CD4-positive, alpha-beta T cell (primary cell): ENCODE results near the gene MMD2. TPM values are rescaled to one million over a fixed set of nuclear protein-coding genes. Genes with fewer than 3 reads are reported as not detected.
A peak's percentile ranks its signal among the peaks of the same experiment; 100 is the strongest.
"Not testable (repeated sequence)": the region's sequence is repeated elsewhere in the genome, so short reads cannot be mapped to it uniquely, and the experiment has no call there.

Experiments
- ATAC-seq: fragments of 200-7000 bp; cut with Tn5 transposase; one replicate; pipeline ENCODE4 v1.10.0; 2022; ENCODE audit warnings: mild to moderate bottlenecking; ENCODE audit not compliant: poor library complexity
- CTCF ChIA-PET: fragments of 350-600 bp; sonication (Branson Sonifier 250); formaldehyde crosslinking; loops from one replicate; lab custom pipeline; 2021; ENCODE audit warnings: antibody characterized with exemption, inconsistent platforms; lab: Charles Lee
- POLR2A ChIA-PET: fragments of 350-600 bp; sonication (Branson Sonifier 250); formaldehyde crosslinking; loops from one replicate; lab custom pipeline; 2021; ENCODE audit warnings: antibody characterized with exemption, inconsistent platforms; lab: Charles Lee
- DNase-seq, 14 experiments: peaks; one replicate each; pipeline ENCODE4 v3.0.0-alpha.2; 2013 to 2020; ENCODE audit warnings: mixed read lengths in 2 of 14
- H3K27ac ChIP-seq, 2 donors: one replicate each; pipeline versions ENCODE4 v1.5.1 to v1.7.0; 2013; ENCODE audit warnings: low read length in 2 of 2, low read depth in 1 of 2, mild to moderate bottlenecking in 1 of 2
- H3K27me3 ChIP-seq, 2 experiments: 1 replicate in 1 of 2; 2 replicates in 1 of 2; pipeline versions ENCODE4 v1.6.1 to v1.7.0; 2013; ENCODE audit warnings: low read length in 2 of 2, control low read depth in 1 of 2, mild to moderate bottlenecking in 1 of 2, moderate library complexity in 1 of 2; ENCODE audit not compliant: insufficient read depth in 2 of 2, control insufficient read depth in 1 of 2
- H3K36me3 ChIP-seq: one replicate; pipeline ENCODE4 v1.6.1; 2013; ENCODE audit warnings: low read length, control low read depth; ENCODE audit not compliant: insufficient read depth
- H3K4me1 ChIP-seq: one replicate; pipeline ENCODE4 v1.6.1; 2013; ENCODE audit warnings: low read length, control low read depth; ENCODE audit not compliant: insufficient read depth
- H3K4me3 ChIP-seq: one replicate; pipeline ENCODE4 v1.5.1; 2013; ENCODE audit warnings: mild to moderate bottlenecking, low read length, moderate library complexity
- H3K9me3 ChIP-seq, 2 experiments: 1 replicate in 1 of 2; 2 replicates in 1 of 2; pipeline versions ENCODE4 v1.6.1 to v1.7.0; 2013; ENCODE audit warnings: low read length in 2 of 2, mild to moderate bottlenecking in 2 of 2, control low read depth in 1 of 2, moderate library complexity in 1 of 2; ENCODE audit not compliant: control insufficient read depth in 1 of 2, insufficient read depth in 1 of 2
- H3K27ac Mint-ChIP-seq: one replicate; pipeline ENCODE4 v1.8.0; 2020; ENCODE audit warnings: mixed read lengths
- H3K27me3 Mint-ChIP-seq: one replicate; pipeline ENCODE4 v1.8.0; 2021; ENCODE audit warnings: mixed read lengths
- H3K36me3 Mint-ChIP-seq: one replicate; pipeline ENCODE4 v1.8.0; 2021; ENCODE audit warnings: low read depth, mixed read lengths
- H3K4me1 Mint-ChIP-seq: one replicate; pipeline ENCODE4 v1.8.0; 2021; ENCODE audit warnings: low read depth, mixed read lengths
- H3K4me3 Mint-ChIP-seq: one replicate; pipeline ENCODE4 v1.8.0; 2020; ENCODE audit warnings: mild to moderate bottlenecking, mixed read lengths
- H3K9me3 Mint-ChIP-seq: one replicate; pipeline ENCODE4 v1.8.0; 2020; ENCODE audit warnings: mixed read lengths
- CTCF ChIP-seq: fragments of 200-600 bp; IDR thresholded peaks from one replicate; pipeline ENCODE4 v1.8.0; 2022; ENCODE audit warnings: antibody characterized with exemption, mild to moderate bottlenecking
- intact Hi-C, 2 experiments: fragments of 100-400 bp; cut with DNase I in 1 of 2; cut with micrococcal nuclease in 1 of 2; formaldehyde crosslinking; loops; one replicate each; pipeline versions ENCODE4 v1.15.1 to v1.9.0; 2023 to 2025; cut with DNase I, micrococcal nuclease
- total RNA-seq, 174 experiments: library from RNA in 2 of 174; stranded (reverse) in 2 of 174; gene quantifications; one replicate each; pipeline ENCODE4 v1.2.3 and lab custom pipeline; 2021 to 2026

Gene MMD2
- total RNA-seq, 2 experiments from 2014 or later: not detected

- ATAC-seq: peak; percentile 98
- Histone ChIP-seq H3K27me3 (no peaks in the 10 kb centered on the region), H3K4me3 (peak overlapping the region; percentile 65), H3K4me1 (peaks cover 17% of the 10 kb centered on the region), H3K36me3 (peaks cover 25% of the 10 kb centered on the region), H3K27ac (peak overlapping the region; percentile 36 to 61), H3K9me3 (no peaks in the 10 kb centered on the region)
- Mint-ChIP-seq H3K9me3 (no peaks in the 10 kb centered on the region), H3K4me1 (peaks cover 31% of the 10 kb centered on the region), H3K36me3 (peaks cover 39% of the 10 kb centered on the region), H3K27ac (peak overlapping the region; percentile 87), H3K4me3 (peak overlapping the region; percentile 99), H3K27me3 (no peaks in the 10 kb centered on the region)
- peak; percentile 88 to 96 (median 93) for DNase-seq
- intact Hi-C loops: loop anchor here (1.0 to 10.0 kb wide), 5 partner anchors 71 to 204 kb away; partner anchors contain the start of gene RBAK (in 1 of the 2)
- TF ChIP-seq CTCF: peak; percentile 75
- ChIA-PET POLR2A (interaction anchor here (1.0 to 2.0 kb wide), 10 partner anchors 9 to 332 kb away, joined by 3 to 13 read pairs (median 6); partner anchors contain the start of genes AP5Z1, RBAK and WIPI2), CTCF (interaction anchor here (0.6 to 1.3 kb wide), 8 partner anchors 9 to 787 kb away, joined by 3 to 6 read pairs (median 4); partner anchors contain the start of genes AP5Z1 and RBAK)
Measured at GRCh38 chr7:4973728-4974198, 14.8 kb upstream of the MMD2 start.

- DNase-seq, H3K27ac ChIP-seq, H3K27me3 Mint-ChIP-seq, H3K27ac Mint-ChIP-seq, H3K27me3 ChIP-seq, ATAC-seq, H3K9me3 Mint-ChIP-seq, H3K4me3 Mint-ChIP-seq, POLR2A ChIA-PET, CTCF ChIA-PET, H3K9me3 ChIP-seq, H3K4me3 ChIP-seq: not testable (repeated sequence)
- intact Hi-C loops: loop anchor here (5.0 to 10.0 kb wide), 2 partner anchors 72 to 205 kb away; partner anchors contain the start of gene RBAK (in 1 of the 2)
- Histone ChIP-seq H3K36me3 (peaks cover 12% of the 10 kb centered on the region), H3K4me1 (peaks cover 17% of the 10 kb centered on the region)
- peaks cover 22% of the 10 kb centered on the region for H3K4me1 Mint-ChIP-seq
- peaks cover 26% of the 10 kb centered on the region for H3K36me3 Mint-ChIP-seq
Measured at GRCh38 chr7:4972446-4972845, 13.5 kb upstream of the MMD2 start.

GRCh38 chr7:4965295-4966022, 6.5 kb upstream of the MMD2 start:
- no peaks in the 10 kb centered on the region for H3K36me3 Mint-ChIP-seq
- no peaks in the 10 kb centered on the region for H3K36me3 ChIP-seq
- H3K27ac ChIP-seq: no peak overlapping the region
- no peaks in the 10 kb centered on the region for H3K9me3 Mint-ChIP-seq
- H3K27me3 ChIP-seq: peaks cover 4 to 13% of the 10 kb centered on the region in 2 experiments
- DNase-seq (no peak), ATAC-seq (no peak)
- intact Hi-C loops: no loop called here
- H3K4me3 Mint-ChIP-seq: no peak overlapping the region
- peaks cover 27% of the 10 kb centered on the region for H3K27me3 Mint-ChIP-seq
- no peak for TF ChIP-seq CTCF
- POLR2A ChIA-PET: no interaction called here
- H3K4me3 ChIP-seq: no peak overlapping the region
- no peaks in the 10 kb centered on the region for H3K4me1 Mint-ChIP-seq
- CTCF ChIA-PET: no interaction called here
- H3K27ac Mint-ChIP-seq: no peak overlapping the region
- no peaks in the 10 kb centered on the region for H3K4me1 ChIP-seq
- peaks cover 0 to under 1% of the 10 kb centered on the region in 2 experiments for H3K9me3 ChIP-seq
